PC-9 (cell line): Measurements from ENCODE around the gene ECSCR. TPM values are rescaled to one million over a fixed set of nuclear protein-coding genes. Genes with fewer than 3 reads are reported as not detected.
A peak's percentile ranks its signal among the peaks of the same experiment; 100 is the strongest.

ENCODE experiments used
- BruUV-seq: library from RNA; stranded (reverse); fragments of 400-500 nt; replicated peaks from 2 replicates; lab custom pipeline; 2021; lab: Mats Ljungman, UMichigan
- CTCF ChIA-PET: fragments of 300-600 bp; sonication (Branson Sonifier 250); formaldehyde crosslinking; loops from one replicate; lab custom pipeline; 2022; ENCODE audit warnings: antibody characterized with exemption; lab: Charles Lee
- POLR2A ChIA-PET: fragments of 300-600 bp; sonication (Branson Sonifier 250); formaldehyde crosslinking; loops from one replicate; lab custom pipeline; 2022; ENCODE audit warnings: antibody characterized with exemption; ENCODE audit not compliant: unreplicated experiment; lab: Charles Lee
- DNase-seq, 2 experiments: peaks; one replicate each; pipeline versions ENCODE4 v3.0.0 to v3.0.0-alpha.2; 2015 to 2022; ENCODE audit warnings: mixed read lengths in 1 of 2
- H2AFZ ChIP-seq: fragments of 200-600 bp; sonication (generic); 2 replicates; pipeline ENCODE4 v1.8.1; 2017; ENCODE audit warnings: antibody characterized with exemption
- H3F3A ChIP-seq: fragments of 200-600 bp; sonication (generic); 2 replicates; pipeline ENCODE4 v1.8.1; 2017; ENCODE audit warnings: antibody characterized with exemption, mild to moderate bottlenecking, low read depth; ENCODE audit not compliant: insufficient read depth
- H3K27ac ChIP-seq: fragments of 200-600 bp; sonication (generic); 2 replicates; pipeline ENCODE4 v1.6.1; 2016; ENCODE audit warnings: mixed run types
- H3K27me3 ChIP-seq: fragments of 200-600 bp; sonication (generic); 2 replicates; pipeline ENCODE4 v1.6.1; 2016; ENCODE audit warnings: low read depth, mixed run types; ENCODE audit not compliant: insufficient read depth
- H3K36me3 ChIP-seq: fragments of 200-600 bp; sonication (generic); 2 replicates; pipeline ENCODE4 v1.6.1; 2016; ENCODE audit warnings: low read depth, mixed run types
- H3K4me1 ChIP-seq: fragments of 200-600 bp; sonication (generic); replicated peaks from 2 replicates; pipeline ENCODE4 v1.6.1; 2016; ENCODE audit warnings: mixed run types; ENCODE audit not compliant: insufficient read depth
- H3K4me2 ChIP-seq: fragments of 200-600 bp; sonication (generic); 2 replicates; pipeline ENCODE4 v1.6.1; 2017; ENCODE audit warnings: mixed run types
- H3K4me3 ChIP-seq: fragments of 200-600 bp; sonication (generic); 2 replicates; pipeline ENCODE4 v1.6.1; 2016; ENCODE audit warnings: mixed run types
- H3K79me2 ChIP-seq: fragments of 200-600 bp; sonication (generic); 2 replicates; pipeline ENCODE4 v1.6.1; 2017; ENCODE audit warnings: low read depth, mixed run types
- H3K9me2 ChIP-seq: fragments of 200-600 bp; sonication (generic); 2 replicates; pipeline ENCODE4 v1.8.1; 2017; ENCODE audit warnings: mild to moderate bottlenecking; ENCODE audit not compliant: insufficient read depth
- H3K9me3 ChIP-seq: fragments of 200-600 bp; sonication (generic); 2 replicates; pipeline ENCODE4 v1.8.1; 2016; ENCODE audit warnings: low read depth; ENCODE audit not compliant: insufficient read depth
- H4K20me1 ChIP-seq: fragments of 200-600 bp; sonication (generic); 2 replicates; pipeline ENCODE4 v1.8.1; 2017; ENCODE audit not compliant: insufficient read depth
- CTCF ChIP-seq: fragments of 200-600 bp; sonication (generic); conservative IDR thresholded peaks from 2 replicates; pipeline ENCODE4 v1.6.1; 2017; ENCODE audit warnings: mixed run types, antibody characterized with exemption, mild to moderate bottlenecking, moderate library complexity
- EZH2 ChIP-seq: fragments of 200-600 bp; sonication (generic); IDR thresholded peaks from 2 replicates; pipeline ENCODE4 v1.8.0; 2017; ENCODE audit warnings: antibody characterized with exemption, low read depth
- intact Hi-C: fragments of 100-400 bp; cut with micrococcal nuclease; formaldehyde crosslinking; loops from one replicate; pipeline ENCODE4 v1.10.0; 2022; ENCODE audit not compliant: unreplicated experiment
- total RNA-seq: library from RNA; stranded (reverse); gene quantifications from 2 replicates; pipeline ENCODE4 v1.2.3, GENCODE V29; 2021

ECSCR gene
- total RNA-seq, 1 experiment from 2014 or later = not detected

- Histone ChIP-seq H2AFZ (no peak overlapping the region), H3K4me2 (no peak overlapping the region), H3K27me3 (no peaks in the 10 kb centered on the region), H3K9me3 (no peaks in the 10 kb centered on the region; the same call in 1 of the 2 replicates), H3K36me3 (no peaks in the 10 kb centered on the region), H4K20me1 (no peaks in the 10 kb centered on the region), H3K4me3 (no peak overlapping the region), H3F3A (peaks cover 9% of the 10 kb centered on the region), H3K27ac (no peak overlapping the region), H3K9me2 (no peaks in the 10 kb centered on the region), H3K4me1 (peaks cover 12% of the 10 kb centered on the region), H3K79me2 (no peaks in the 10 kb centered on the region)
- BruUV-seq = no TSS peak
- intact Hi-C loops = no loop called here
- ChIA-PET POLR2A (no interaction called here), CTCF (no interaction called here)
- DNase-seq = no peak
- no peak for TF ChIP-seq CTCF
- TF ChIP-seq EZH2 = no peak
These were observed 38.8 kb upstream of the ECSCR start for GRCh38 chr5:139501381-139501780.

DNA sequence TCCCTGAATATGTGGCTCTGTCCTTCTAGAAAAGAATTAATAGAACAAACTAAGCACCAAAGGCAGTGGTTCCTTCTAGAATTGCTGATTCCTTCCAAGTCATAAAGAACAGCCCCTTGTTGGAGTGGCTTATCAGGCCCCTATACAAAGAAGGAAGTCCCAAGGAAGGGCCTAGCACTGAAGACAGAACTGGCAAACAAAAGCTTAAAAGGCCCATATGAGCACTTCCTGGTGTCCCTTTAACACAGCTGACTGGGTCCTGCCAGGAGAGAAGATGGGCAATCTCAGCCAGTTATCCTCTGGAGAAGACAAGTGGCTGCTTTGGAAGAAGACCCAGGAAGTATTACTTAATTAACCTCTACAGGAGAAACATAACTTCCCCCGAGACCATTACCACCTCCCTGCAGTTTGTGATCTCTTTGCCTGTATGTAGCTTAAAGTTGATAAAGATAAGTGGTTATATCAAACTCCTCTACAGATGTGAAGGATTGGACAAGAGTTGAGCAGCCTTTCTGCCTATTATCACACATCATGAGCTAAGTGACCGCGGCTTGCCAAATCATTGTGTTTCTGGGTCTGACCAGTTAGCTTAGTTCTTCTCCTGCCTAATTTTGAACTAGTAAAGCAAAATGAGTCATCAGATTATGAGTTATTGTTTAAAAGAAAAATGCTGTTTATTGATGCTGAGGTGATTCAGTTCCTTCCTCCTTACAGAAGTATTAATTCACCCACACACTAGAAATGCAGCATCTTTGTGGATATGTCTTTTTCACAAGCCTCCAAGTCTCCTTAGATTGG, 33.3 kb upstream of the ECSCR start:
- Histone ChIP-seq H3K4me1 (peaks cover 37% of the 10 kb centered on the region), H3K27ac (peak overlapping the region; percentile 64), H2AFZ (no peak overlapping the region), H3K4me2 (peak overlapping the region; percentile 36), H3K27me3 (no peaks in the 10 kb centered on the region), H3K36me3 (no peaks in the 10 kb centered on the region), H4K20me1 (no peaks in the 10 kb centered on the region), H3K9me3 (no peaks in the 10 kb centered on the region), H3K79me2 (no peaks in the 10 kb centered on the region), H3F3A (peaks cover 30% of the 10 kb centered on the region), H3K9me2 (no peaks in the 10 kb centered on the region), H3K4me3 (no peak overlapping the region)
- intact Hi-C loops = no loop called here
- TF ChIP-seq EZH2 (no peak), CTCF (no peak)
- no TSS peak for BruUV-seq
- peak; percentile 31 to 89 for DNase-seq
- ChIA-PET CTCF (interaction anchor here (0.6 to 1.3 kb wide), 4 partner anchors 17 to 71 kb away, joined by 4 to 13 read pairs (median 6); no protein-coding TSS in a partner anchor), POLR2A (interaction anchor here (0.7 to 1.6 kb wide), 2 partner anchors 13 to 1046 kb away, joined by 3 read pairs; partner anchors contain the start of gene STING1)

DNA sequence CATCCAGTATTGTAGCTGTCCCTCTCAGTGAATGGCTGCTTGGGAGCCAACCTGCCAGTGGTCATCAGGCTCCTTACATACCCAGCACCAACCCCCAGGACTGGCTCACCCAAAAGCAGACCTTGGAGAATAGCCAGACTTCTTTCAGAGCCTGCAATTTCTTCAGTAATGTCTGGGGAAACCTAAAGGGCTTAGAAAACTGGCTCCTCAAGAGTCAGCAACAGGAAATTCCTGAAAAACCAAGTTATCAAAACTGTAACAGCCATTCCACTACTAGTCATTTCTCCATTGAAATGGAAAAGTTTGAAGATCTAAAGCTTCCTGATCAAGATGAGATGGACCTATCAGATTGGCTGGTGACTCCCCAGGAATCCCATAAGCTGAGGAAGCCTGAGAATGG, 32.3 kb upstream of the ECSCR start:
- POLR2A ChIA-PET = interaction anchor here (1.6 kb wide), 1 partner anchor 12 kb away, joined by 3 read pairs; the partner anchor contains the start of gene STING1
- H3K27ac ChIP-seq = peak overlapping the region; percentile 64
- CTCF ChIA-PET = interaction anchor here (1.0 kb wide), 1 partner anchor 51 kb away, joined by 4 read pairs; no protein-coding TSS in a partner anchor

More for the DNA sequence above, 32.3 kb upstream of the ECSCR start:
- H3K9me2 ChIP-seq = no peaks in the 10 kb centered on the region
- H3K27me3 ChIP-seq = no peaks in the 10 kb centered on the region
- TF ChIP-seq EZH2 (no peak), CTCF (no peak)
- H3K9me3 ChIP-seq = no peaks in the 10 kb centered on the region
- H3K4me3 ChIP-seq = no peak overlapping the region
- H3F3A ChIP-seq = peaks cover 30% of the 10 kb centered on the region
- no peaks in the 10 kb centered on the region for H4K20me1 ChIP-seq
- peak; percentile 47 to 89 for DNase-seq
- H3K36me3 ChIP-seq = no peaks in the 10 kb centered on the region
- H3K79me2 ChIP-seq = no peaks in the 10 kb centered on the region
- H2AFZ ChIP-seq = no peak overlapping the region
- intact Hi-C loops = no loop called here
- H3K4me1 ChIP-seq = peaks cover 37% of the 10 kb centered on the region
- no TSS peak for BruUV-seq
- H3K4me2 ChIP-seq = peak overlapping the region; percentile 36
